Astrocyte (in vitro differentiated cells and primary cell): ENCODE measurements around the gene NOL4L. TPM values are rescaled to one million over a fixed set of nuclear protein-coding genes. Genes with fewer than 3 reads are reported as not detected.

Experiments used
- DNase-seq: peaks from one replicate; pipeline ENCODE4 v3.0.0-alpha.2; 2010; ENCODE audit warnings: low read depth
- FAIRE-seq: peaks from 2 replicates; lab custom pipeline; 2011; peaks lifted over from hg19 to GRCh38; lab: Jason Lieb, UNC
- H2AFZ ChIP-seq: 2 replicates; pipeline ENCODE4 v1.6.0; 2012; ENCODE audit warnings: low read depth, low read length, inconsistent platforms
- H3K27ac ChIP-seq: 2 replicates; pipeline ENCODE4 v1.5.1; 2011; ENCODE audit warnings: low read depth, low read length, inconsistent platforms
- H3K27me3 ChIP-seq: 2 replicates; pipeline ENCODE4 v1.6.0; 2011; ENCODE audit warnings: low read length, inconsistent platforms; ENCODE audit not compliant: insufficient read depth
- H3K36me3 ChIP-seq: 2 replicates; pipeline ENCODE4 v1.5.1; 2011; ENCODE audit warnings: low read length, inconsistent platforms; ENCODE audit not compliant: insufficient read depth
- H3K4me1 ChIP-seq: 2 replicates; pipeline ENCODE4 v1.5.1; 2011; ENCODE audit warnings: low read length, inconsistent platforms; ENCODE audit not compliant: insufficient read depth
- H3K4me2 ChIP-seq: 2 replicates; pipeline ENCODE4 v1.6.0; 2012; ENCODE audit warnings: low read length, inconsistent platforms
- H3K4me3 ChIP-seq: 2 replicates; pipeline ENCODE4 v1.5.1; 2011; ENCODE audit warnings: low read depth, mild to moderate bottlenecking, low read length, inconsistent platforms; ENCODE audit not compliant: insufficient read depth
- H3K79me2 ChIP-seq: 2 replicates; pipeline ENCODE4 v1.6.0; 2012; ENCODE audit warnings: mild to moderate bottlenecking, low read length, inconsistent platforms; ENCODE audit not compliant: insufficient read depth
- H3K9ac ChIP-seq: 2 replicates; pipeline ENCODE4 v1.6.0; 2012; ENCODE audit warnings: mild to moderate bottlenecking, low read length, inconsistent platforms
- H3K9me3 ChIP-seq: 2 replicates; pipeline ENCODE4 v1.5.1; 2012; ENCODE audit warnings: low read depth, mild to moderate bottlenecking, low read length, inconsistent platforms; ENCODE audit not compliant: insufficient read depth
- H4K20me1 ChIP-seq: 2 replicates; pipeline ENCODE4 v1.6.0; 2012; ENCODE audit warnings: low read length, inconsistent platforms; ENCODE audit not compliant: insufficient read depth
- H3K27ac Mint-ChIP-seq: one replicate; pipeline ENCODE4 v1.8.0; 2021; ENCODE audit warnings: mild to moderate bottlenecking, mixed read lengths; ENCODE audit not compliant: unreplicated experiment
- H3K27me3 Mint-ChIP-seq: one replicate; pipeline ENCODE4 v1.8.0; 2021; ENCODE audit warnings: low read depth, mixed read lengths; ENCODE audit not compliant: unreplicated experiment
- H3K36me3 Mint-ChIP-seq: one replicate; pipeline ENCODE4 v1.8.0; 2021; ENCODE audit warnings: low read depth, mixed read lengths; ENCODE audit not compliant: unreplicated experiment
- H3K4me1 Mint-ChIP-seq: one replicate; pipeline ENCODE4 v1.8.0; 2021; ENCODE audit warnings: low read depth, mixed read lengths; ENCODE audit not compliant: unreplicated experiment
- H3K4me3 Mint-ChIP-seq: one replicate; pipeline ENCODE4 v1.8.0; 2021; ENCODE audit warnings: mild to moderate bottlenecking, moderate library complexity, mixed read lengths; ENCODE audit not compliant: unreplicated experiment
- H3K9me3 Mint-ChIP-seq: one replicate; pipeline ENCODE4 v1.8.0; 2021; ENCODE audit warnings: mild to moderate bottlenecking, mixed read lengths; ENCODE audit not compliant: unreplicated experiment
- EZH2 ChIP-seq: IDR thresholded peaks from 2 replicates; pipeline ENCODE4 v1.6.1; 2012; ENCODE audit warnings: mild to moderate bottlenecking, low read length, inconsistent platforms; ENCODE audit not compliant: insufficient read depth
- total RNA-seq: library from RNA; stranded (reverse); gene quantifications from 2 replicates; pipeline ENCODE4 v1.2.1, GENCODE V29; 2021
- TF ChIP-seq, protein P1 (sequence below): IDR thresholded peaks from 2 replicates; pipeline ENCODE4 v1.5.1; 2011; ENCODE audit warnings: low read depth, mild to moderate bottlenecking, inconsistent platforms, low read length, moderate library complexity; ENCODE audit not compliant: insufficient read depth

NOL4L gene
- total RNA-seq, 1 donor from 2014 or later = 35.5 TPM

DNA sequence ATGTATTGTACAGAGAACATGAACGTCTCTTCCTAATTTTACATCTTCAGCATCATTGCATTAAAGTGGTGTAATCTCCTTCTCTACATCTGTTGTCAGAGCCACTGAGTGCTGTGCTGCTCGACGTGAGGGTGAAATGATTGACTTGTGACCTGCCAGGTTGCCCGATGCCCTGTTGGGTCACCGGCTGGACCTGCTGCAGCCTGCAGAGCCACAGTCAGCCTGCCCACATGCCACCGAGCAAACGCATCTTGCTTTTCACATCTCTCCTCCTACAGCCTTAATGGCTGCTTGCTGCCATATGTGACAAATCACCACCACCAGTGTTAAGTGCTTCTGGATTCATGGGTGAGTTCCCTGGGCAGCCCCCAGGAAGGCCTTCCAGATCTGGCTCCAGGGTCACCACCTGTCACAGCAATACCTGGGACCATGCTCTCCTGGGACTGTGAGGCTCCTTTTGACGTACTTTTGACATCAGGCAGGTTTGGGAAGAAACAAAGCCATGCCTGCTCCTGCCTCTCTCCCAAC lies 146.7 kb downstream of the NOL4L start:
- peaks cover 89% of the 10 kb centered on the region for H4K20me1 ChIP-seq
- no peak overlapping the region for H3K4me3 ChIP-seq
- H3K36me3 ChIP-seq = peaks cover 43% of the 10 kb centered on the region
- no peak for DNase-seq
- no peak overlapping the region for H3K27ac ChIP-seq
- H3K4me2 ChIP-seq = no peak overlapping the region
- H3K9ac ChIP-seq = no peak overlapping the region
- H3K4me3 Mint-ChIP-seq = no peak overlapping the region
- H3K27ac Mint-ChIP-seq = no peak overlapping the region
- no peaks in the 10 kb centered on the region for H3K9me3 Mint-ChIP-seq
- H3K4me1 ChIP-seq = peaks cover 4% of the 10 kb centered on the region
- peaks cover 6% of the 10 kb centered on the region for H3K4me1 Mint-ChIP-seq
- H2AFZ ChIP-seq = no peak overlapping the region
- no peak for FAIRE-seq
- no peaks in the 10 kb centered on the region for H3K27me3 Mint-ChIP-seq
- H3K27me3 ChIP-seq = no peaks in the 10 kb centered on the region
- no peaks in the 10 kb centered on the region for H3K9me3 ChIP-seq
- H3K79me2 ChIP-seq = peaks cover 36% of the 10 kb centered on the region
- peaks cover 49% of the 10 kb centered on the region for H3K36me3 Mint-ChIP-seq
- TF ChIP-seq EZH2 = no peak
- TF ChIP-seq, protein P1, sequence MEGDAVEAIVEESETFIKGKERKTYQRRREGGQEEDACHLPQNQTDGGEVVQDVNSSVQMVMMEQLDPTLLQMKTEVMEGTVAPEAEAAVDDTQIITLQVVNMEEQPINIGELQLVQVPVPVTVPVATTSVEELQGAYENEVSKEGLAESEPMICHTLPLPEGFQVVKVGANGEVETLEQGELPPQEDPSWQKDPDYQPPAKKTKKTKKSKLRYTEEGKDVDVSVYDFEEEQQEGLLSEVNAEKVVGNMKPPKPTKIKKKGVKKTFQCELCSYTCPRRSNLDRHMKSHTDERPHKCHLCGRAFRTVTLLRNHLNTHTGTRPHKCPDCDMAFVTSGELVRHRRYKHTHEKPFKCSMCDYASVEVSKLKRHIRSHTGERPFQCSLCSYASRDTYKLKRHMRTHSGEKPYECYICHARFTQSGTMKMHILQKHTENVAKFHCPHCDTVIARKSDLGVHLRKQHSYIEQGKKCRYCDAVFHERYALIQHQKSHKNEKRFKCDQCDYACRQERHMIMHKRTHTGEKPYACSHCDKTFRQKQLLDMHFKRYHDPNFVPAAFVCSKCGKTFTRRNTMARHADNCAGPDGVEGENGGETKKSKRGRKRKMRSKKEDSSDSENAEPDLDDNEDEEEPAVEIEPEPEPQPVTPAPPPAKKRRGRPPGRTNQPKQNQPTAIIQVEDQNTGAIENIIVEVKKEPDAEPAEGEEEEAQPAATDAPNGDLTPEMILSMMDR = no peak

DNA sequence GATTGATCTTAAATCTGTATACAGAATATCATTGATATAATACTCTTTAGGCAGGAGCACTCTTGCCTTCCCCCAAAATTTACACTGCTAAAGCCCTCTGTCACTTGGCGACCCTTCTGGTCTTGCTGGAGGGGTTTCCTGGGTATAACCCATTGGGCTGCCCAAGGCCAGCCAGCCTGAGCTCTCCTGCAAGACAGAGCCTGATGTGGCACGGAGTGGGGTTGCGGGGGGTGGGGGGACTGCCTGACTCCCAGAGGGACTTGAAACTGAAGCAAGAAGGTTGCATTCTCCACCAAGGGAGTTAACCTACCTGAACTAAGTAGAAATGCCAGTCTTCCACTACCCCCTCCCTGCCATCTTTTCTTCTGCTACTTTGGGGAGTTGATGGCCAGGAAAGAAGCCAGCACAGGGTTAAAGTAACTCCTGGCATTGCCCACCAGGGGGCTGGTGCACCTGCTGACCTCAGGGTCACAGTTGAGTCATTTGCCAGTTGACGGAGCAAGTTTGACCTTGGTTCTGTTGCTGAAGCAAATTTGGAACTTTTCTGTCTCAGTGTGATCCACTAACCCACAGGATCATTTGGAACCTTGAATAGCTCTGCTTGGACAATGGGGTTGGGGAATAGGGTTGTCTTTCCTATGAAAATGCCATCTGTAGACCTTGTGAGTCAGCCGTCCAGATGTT lies 147.6 kb downstream of the NOL4L start:
- no peak overlapping the region for H3K27ac Mint-ChIP-seq
- Histone ChIP-seq H3K27me3 (no peaks in the 10 kb centered on the region), H3K4me2 (no peak overlapping the region), H3K27ac (no peak overlapping the region), H3K9ac (no peak overlapping the region), H3K79me2 (peaks cover 36% of the 10 kb centered on the region), H3K4me1 (peaks cover 4% of the 10 kb centered on the region), H2AFZ (no peak overlapping the region), H4K20me1 (peaks cover 85% of the 10 kb centered on the region), H3K36me3 (peaks cover 49% of the 10 kb centered on the region), H3K9me3 (no peaks in the 10 kb centered on the region), H3K4me3 (no peak overlapping the region)
- no peak overlapping the region for H3K4me3 Mint-ChIP-seq
- TF ChIP-seq, protein P1 = peak; percentile 25
- no peak for TF ChIP-seq EZH2
- no peaks in the 10 kb centered on the region for H3K27me3 Mint-ChIP-seq
- H3K36me3 Mint-ChIP-seq = peaks cover 52% of the 10 kb centered on the region
- FAIRE-seq (no peak), DNase-seq (no peak)
- H3K9me3 Mint-ChIP-seq = no peaks in the 10 kb centered on the region
- peaks cover 6% of the 10 kb centered on the region for H3K4me1 Mint-ChIP-seq

DNA sequence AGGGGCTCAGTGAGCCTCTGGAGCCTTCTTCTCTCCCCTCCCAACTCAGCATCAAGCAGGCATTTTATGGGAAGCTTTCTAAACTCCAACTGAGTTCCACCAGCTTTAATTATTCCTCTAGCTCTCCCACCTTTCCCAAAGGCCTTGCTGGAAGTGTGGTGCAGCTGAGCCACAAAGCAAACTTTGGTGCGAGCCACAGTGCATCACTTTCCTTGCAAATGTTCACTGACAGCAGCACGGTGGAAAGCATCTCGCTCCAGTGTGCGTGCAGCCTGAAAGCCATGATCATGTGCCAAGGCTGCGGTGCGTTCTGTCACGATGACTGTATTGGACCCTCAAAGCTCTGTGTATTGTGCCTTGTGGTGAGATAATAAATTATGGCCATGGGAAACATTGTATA lies 148.2 kb downstream of the NOL4L start:
- peaks cover 4% of the 10 kb centered on the region for H3K4me1 ChIP-seq
- TF ChIP-seq, protein P1 = no peak
- TF ChIP-seq EZH2 = no peak
- FAIRE-seq (no peak), DNase-seq (no peak)
- peaks cover 52% of the 10 kb centered on the region for H3K36me3 Mint-ChIP-seq
- no peaks in the 10 kb centered on the region for H3K9me3 ChIP-seq
- H2AFZ ChIP-seq = no peak overlapping the region
- no peak overlapping the region for H3K4me3 ChIP-seq
- peaks cover 6% of the 10 kb centered on the region for H3K4me1 Mint-ChIP-seq
- H3K9ac ChIP-seq = no peak overlapping the region
- no peak overlapping the region for H3K4me2 ChIP-seq
- H3K27me3 ChIP-seq = no peaks in the 10 kb centered on the region
- H3K36me3 ChIP-seq = peaks cover 50% of the 10 kb centered on the region
- H3K9me3 Mint-ChIP-seq = no peaks in the 10 kb centered on the region
- peaks cover 36% of the 10 kb centered on the region for H3K79me2 ChIP-seq
- no peak overlapping the region for H3K27ac ChIP-seq
- H3K27ac Mint-ChIP-seq = no peak overlapping the region
- no peaks in the 10 kb centered on the region for H3K27me3 Mint-ChIP-seq
- H4K20me1 ChIP-seq = peaks cover 82% of the 10 kb centered on the region
- no peak overlapping the region for H3K4me3 Mint-ChIP-seq
